Neuronal stem cell (in vitro differentiated cells): ENCODE results near the gene PROKR1.

ENCODE experiments used
- DNase-seq: peaks from one replicate; pipeline ENCODE4 v3.0.0-alpha.2; 2013; ENCODE audit warnings: low spot score
- H2AFZ ChIP-seq: one replicate; pipeline ENCODE4 v1.6.1; 2013; ENCODE audit warnings: mild to moderate bottlenecking, low read length, inconsistent platforms
- H2AK5ac ChIP-seq: 2 replicates; pipeline ENCODE4 v1.6.1; 2013; ENCODE audit warnings: low read depth, mild to moderate bottlenecking, inconsistent platforms, low read length, moderate library complexity, mixed read lengths
- H2BK120ac ChIP-seq: 2 replicates; pipeline ENCODE4 v1.6.1; 2013; ENCODE audit warnings: low read depth, mild to moderate bottlenecking, inconsistent platforms, low read length, moderate library complexity, mixed read lengths
- H2BK12ac ChIP-seq: one replicate; pipeline ENCODE4 v1.6.1; 2013; ENCODE audit warnings: low read length, inconsistent platforms
- H2BK15ac ChIP-seq: 2 replicates; pipeline ENCODE4 v1.6.1; 2013; ENCODE audit warnings: mild to moderate bottlenecking, low read length, inconsistent platforms, mixed read lengths
- H2BK5ac ChIP-seq: one replicate; pipeline ENCODE4 v1.6.1; 2013; ENCODE audit warnings: inconsistent platforms, mild to moderate bottlenecking, low read length, moderate library complexity
- H3K14ac ChIP-seq: one replicate; pipeline ENCODE4 v1.6.1; 2013; ENCODE audit warnings: low read length, inconsistent platforms
- H3K18ac ChIP-seq: 2 replicates; pipeline ENCODE4 v1.6.1; 2013; ENCODE audit warnings: low read length, inconsistent platforms
- H3K23ac ChIP-seq: 2 replicates; pipeline ENCODE4 v1.6.1; 2013; ENCODE audit warnings: low read depth, mild to moderate bottlenecking, mixed read lengths, low read length, inconsistent platforms; ENCODE audit not compliant: poor library complexity
- H3K27ac ChIP-seq: replicated peaks from 3 replicates; pipeline ENCODE4 v1.5.1; 2013; ENCODE audit warnings: low read length, inconsistent platforms
- H3K27me3 ChIP-seq, 3 experiments: 2 replicates each; pipeline ENCODE4 v1.6.1; 2013; ENCODE audit warnings: low read length in 3 of 3, mild to moderate bottlenecking in 2 of 3, inconsistent platforms in 1 of 3, low read depth in 1 of 3, mixed read lengths in 1 of 3, moderate library complexity in 1 of 3; ENCODE audit not compliant: control insufficient read depth in 3 of 3, insufficient read depth in 3 of 3
- H3K36me3 ChIP-seq, 2 donors: replicated peaks in 1 of 2; 2 replicates each; pipeline ENCODE4 v1.6.1; 2013; ENCODE audit warnings: low read length in 2 of 2; ENCODE audit not compliant: control insufficient read depth in 2 of 2, insufficient read depth in 2 of 2
- H3K4ac ChIP-seq: 2 replicates; pipeline ENCODE4 v1.6.1; 2013; ENCODE audit warnings: inconsistent platforms, mild to moderate bottlenecking, low read length, moderate library complexity
- H3K4me1 ChIP-seq, 2 donors: 1 replicate in 1 of 2; 2 replicates in 1 of 2; pipeline ENCODE4 v1.6.1; 2013; ENCODE audit warnings: low read length in 2 of 2, low read depth in 1 of 2; ENCODE audit not compliant: control insufficient read depth in 2 of 2, insufficient read depth in 1 of 2
- H3K4me2 ChIP-seq: one replicate; pipeline ENCODE4 v1.6.1; 2013; ENCODE audit warnings: mild to moderate bottlenecking, low read length, inconsistent platforms; ENCODE audit not compliant: insufficient read depth, poor library complexity, severe bottlenecking
- H3K4me3 ChIP-seq, 2 donors: 2 replicates each; pipeline ENCODE4 v1.5.1; 2013; ENCODE audit warnings: low read length in 2 of 2, mild to moderate bottlenecking in 2 of 2, inconsistent platforms in 1 of 2, moderate library complexity in 1 of 2
- H3K79me1 ChIP-seq: one replicate; pipeline ENCODE4 v1.6.1; 2013; ENCODE audit warnings: low read depth, mild to moderate bottlenecking, inconsistent platforms, low read length, moderate library complexity
- H3K9ac ChIP-seq: one replicate; pipeline ENCODE4 v1.6.1; 2013; ENCODE audit warnings: mild to moderate bottlenecking, low read depth, low read length, inconsistent platforms; ENCODE audit not compliant: poor library complexity
- H3K9me3 ChIP-seq, 2 donors: replicated peaks in 1 of 2; 2 replicates each; pipeline versions ENCODE3 to v1.6.1; 2013; ENCODE audit warnings: low read length in 2 of 2, mild to moderate bottlenecking in 2 of 2, inconsistent platforms in 1 of 2, low read depth in 1 of 2, mixed read lengths in 1 of 2, moderate library complexity in 1 of 2; ENCODE audit not compliant: control insufficient read depth in 2 of 2, insufficient read depth in 1 of 2
- H4K8ac ChIP-seq: one replicate; pipeline ENCODE4 v1.6.1; 2013; ENCODE audit warnings: low read depth, mild to moderate bottlenecking, inconsistent platforms, low read length, moderate library complexity
- H4K91ac ChIP-seq: one replicate; pipeline ENCODE4 v1.6.1; 2013; ENCODE audit warnings: low read length, low read depth, mild to moderate bottlenecking, inconsistent platforms; ENCODE audit not compliant: poor library complexity
- WGBS, 2 donors: extraction: QIAGEN DNeasy Blood & Tissue Kit; methylation state at CpG; one replicate each; pipeline ENCODE4 v1.1.7; 2013; ENCODE audit warnings: missing lambda C conversion rate in 2 of 2, mixed read lengths in 1 of 2; ENCODE audit not compliant: insufficient read length in 2 of 2, insufficient replicate concordance in 1 of 2; ENCODE audit errors: extremely low coverage in 2 of 2; 5-methylcytosine and 5-hydroxymethylcytosine counted together

The PROKR1 gene

GRCh38 chr2:68698567-68699377, 55.4 kb downstream of the PROKR1 start:
- no peaks in the 10 kb centered on the region for H3K36me3 ChIP-seq
- no peaks in the 10 kb centered on the region for H3K27me3 ChIP-seq
- no peak overlapping the region for H3K4me3 ChIP-seq
- H2BK15ac ChIP-seq: no peak overlapping the region
- H4K8ac ChIP-seq: no peak overlapping the region
- no peak overlapping the region for H2AK5ac ChIP-seq
- no peak overlapping the region for H3K27ac ChIP-seq
- H3K79me1 ChIP-seq: no peaks in the 10 kb centered on the region
- no peak overlapping the region for H2AFZ ChIP-seq
- H3K18ac ChIP-seq: no peak overlapping the region
- no peak overlapping the region for H3K4ac ChIP-seq
- H2BK5ac ChIP-seq: no peak overlapping the region
- H3K4me1 ChIP-seq: no peaks in the 10 kb centered on the region
- H3K9ac ChIP-seq: no peak overlapping the region
- H2BK12ac ChIP-seq: no peak overlapping the region
- peaks cover 2 to 3% of the 10 kb centered on the region in 2 donors for H3K9me3 ChIP-seq
- H3K4me2 ChIP-seq: no peak overlapping the region
- H3K14ac ChIP-seq: no peak overlapping the region
- no peak overlapping the region for H2BK120ac ChIP-seq
- no CpG with 5 or more reads among the region's 4 CpGs for WGBS, 2 donors
- H3K23ac ChIP-seq: no peak overlapping the region
- no peak overlapping the region for H4K91ac ChIP-seq
- DNase-seq: no peak

- H4K8ac ChIP-seq: no peak overlapping the region
- H3K27ac ChIP-seq: no peak overlapping the region
- H4K91ac ChIP-seq: no peak overlapping the region
- H3K9me3 ChIP-seq: peaks cover 2 to 3% of the 10 kb centered on the region in 2 donors
- H3K9ac ChIP-seq: no peak overlapping the region
- no peak overlapping the region for H3K4me3 ChIP-seq
- H3K4ac ChIP-seq: no peak overlapping the region
- no peak overlapping the region for H2AK5ac ChIP-seq
- no peak overlapping the region for H2BK120ac ChIP-seq
- H3K4me2 ChIP-seq: no peak overlapping the region
- H3K18ac ChIP-seq: no peak overlapping the region
- DNase-seq: no peak
- no peak overlapping the region for H2AFZ ChIP-seq
- no peak overlapping the region for H2BK12ac ChIP-seq
- no peaks in the 10 kb centered on the region for H3K36me3 ChIP-seq
- H2BK15ac ChIP-seq: no peak overlapping the region
- no peaks in the 10 kb centered on the region for H3K79me1 ChIP-seq
- no peaks in the 10 kb centered on the region for H3K27me3 ChIP-seq
- H2BK5ac ChIP-seq: no peak overlapping the region
- no peak overlapping the region for H3K23ac ChIP-seq
- no CpG with 5 or more reads among the region's 2 CpGs for WGBS, 2 donors
- H3K4me1 ChIP-seq: no peaks in the 10 kb centered on the region
- no peak overlapping the region for H3K14ac ChIP-seq
These were observed 57.2 kb downstream of the PROKR1 start for GRCh38 chr2:68700560-68700959.

- Histone ChIP-seq H3K4me3 (no peak overlapping the region), H3K18ac (no peak overlapping the region), H3K23ac (no peak overlapping the region), H3K27me3 (no peaks in the 10 kb centered on the region), H3K14ac (no peak overlapping the region), H4K8ac (no peak overlapping the region), H2BK120ac (no peak overlapping the region), H3K4ac (no peak overlapping the region), H3K9ac (no peak overlapping the region), H2AFZ (no peak overlapping the region), H2AK5ac (no peak overlapping the region), H3K4me1 (peaks cover 0 to 2% of the 10 kb centered on the region in 2 donors), H3K4me2 (no peak overlapping the region), H3K36me3 (no peaks in the 10 kb centered on the region), H4K91ac (no peak overlapping the region), H3K9me3 (no peaks in the 10 kb centered on the region), H2BK5ac (no peak overlapping the region), H3K27ac (no peak overlapping the region), H3K79me1 (no peaks in the 10 kb centered on the region), H2BK12ac (no peak overlapping the region), H2BK15ac (no peak overlapping the region)
- no CpG with 5 or more reads among the region's 3 CpGs for WGBS, 2 donors
- DNase-seq: no peak
These were observed 63.3 kb downstream of the PROKR1 start for GRCh38 chr2:68706637-68707036.
